ENCODE measurements around the gene ADAMTS12. TPM values are rescaled to one million over a fixed set of nuclear protein-coding genes. Genes with fewer than 3 reads are reported as not detected.

ADAMTS12 gene
- total RNA-seq, 3 donors from 2014 or later, result 0.69 to 2.9 (median 0.72) TPM

DNA sequence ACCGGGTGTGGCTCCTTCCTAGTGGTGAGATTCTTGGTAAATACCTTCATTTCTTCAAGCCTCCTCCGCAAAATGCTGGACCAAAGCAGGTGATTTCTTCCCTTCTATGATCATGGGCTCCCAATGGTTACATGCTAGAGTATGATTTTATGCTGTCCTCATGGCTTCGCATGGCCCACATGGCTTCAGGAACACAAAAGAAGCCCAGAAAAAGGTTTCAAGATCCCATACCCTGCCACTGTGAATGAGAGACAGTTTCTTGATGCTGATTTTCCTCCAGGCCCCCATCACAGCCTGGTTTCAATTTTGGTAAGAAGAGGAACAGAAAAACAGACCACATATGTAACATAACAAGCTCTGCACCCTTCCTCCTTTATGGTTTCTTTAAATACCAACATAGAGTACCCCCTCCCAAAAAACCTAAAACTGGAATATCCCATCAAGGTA, 42.0 kb upstream of the ADAMTS12 start:
- intact Hi-C loops (cut with DNase I, micrococcal nuclease), result loop anchor here in 1 of 2 donors (10.0 kb wide), 1 partner anchor 499 kb away; no protein-coding TSS in a partner anchor
- no peak for DNase-seq
- Histone ChIP-seq H3K36me3 (ENCODE audit: low read depth) (no peaks in the 10 kb centered on the region), H3K4me3 (no peak overlapping the region), H3K4me1 (ENCODE audit: low read depth) (no peaks in the 10 kb centered on the region), H3K9me3 (no peaks in the 10 kb centered on the region)
- TF ChIP-seq, protein P1, sequence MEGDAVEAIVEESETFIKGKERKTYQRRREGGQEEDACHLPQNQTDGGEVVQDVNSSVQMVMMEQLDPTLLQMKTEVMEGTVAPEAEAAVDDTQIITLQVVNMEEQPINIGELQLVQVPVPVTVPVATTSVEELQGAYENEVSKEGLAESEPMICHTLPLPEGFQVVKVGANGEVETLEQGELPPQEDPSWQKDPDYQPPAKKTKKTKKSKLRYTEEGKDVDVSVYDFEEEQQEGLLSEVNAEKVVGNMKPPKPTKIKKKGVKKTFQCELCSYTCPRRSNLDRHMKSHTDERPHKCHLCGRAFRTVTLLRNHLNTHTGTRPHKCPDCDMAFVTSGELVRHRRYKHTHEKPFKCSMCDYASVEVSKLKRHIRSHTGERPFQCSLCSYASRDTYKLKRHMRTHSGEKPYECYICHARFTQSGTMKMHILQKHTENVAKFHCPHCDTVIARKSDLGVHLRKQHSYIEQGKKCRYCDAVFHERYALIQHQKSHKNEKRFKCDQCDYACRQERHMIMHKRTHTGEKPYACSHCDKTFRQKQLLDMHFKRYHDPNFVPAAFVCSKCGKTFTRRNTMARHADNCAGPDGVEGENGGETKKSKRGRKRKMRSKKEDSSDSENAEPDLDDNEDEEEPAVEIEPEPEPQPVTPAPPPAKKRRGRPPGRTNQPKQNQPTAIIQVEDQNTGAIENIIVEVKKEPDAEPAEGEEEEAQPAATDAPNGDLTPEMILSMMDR (IDR thresholded peaks at IDR 0.05), result no peak
- no peak for ATAC-seq

DNA sequence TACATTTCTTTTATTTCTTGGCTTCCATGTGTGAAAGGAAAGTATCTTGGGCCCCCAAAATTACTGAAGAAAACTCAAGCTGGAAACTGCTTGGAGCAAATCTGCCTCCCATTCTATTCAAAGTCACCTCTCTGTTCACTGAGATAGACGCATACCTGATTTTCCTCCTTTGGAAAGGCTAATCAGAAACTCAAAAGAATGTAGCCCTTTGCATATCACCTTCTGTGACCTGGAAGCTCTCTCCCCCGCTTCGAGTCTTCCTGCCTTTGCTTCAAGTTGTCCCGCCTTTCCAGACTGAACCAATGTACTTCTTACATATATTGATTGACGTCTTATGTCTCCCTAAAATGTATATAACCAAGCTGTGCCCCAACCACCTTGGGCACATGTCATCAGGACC, 39.3 kb upstream of the ADAMTS12 start:
- TF ChIP-seq, protein P1 (IDR thresholded peaks at IDR 0.05), result no peak
- Histone ChIP-seq H3K36me3 (ENCODE audit: low read depth) (no peaks in the 10 kb centered on the region), H3K9me3 (no peaks in the 10 kb centered on the region), H3K4me3 (no peak overlapping the region), H3K4me1 (ENCODE audit: low read depth) (no peaks in the 10 kb centered on the region)
- ATAC-seq, result no peak
- intact Hi-C loops (cut with DNase I, micrococcal nuclease), result loop anchor here in 1 of 2 donors (10.0 kb wide), 1 partner anchor 496 kb away; no protein-coding TSS in a partner anchor
- no peak for DNase-seq

DNA sequence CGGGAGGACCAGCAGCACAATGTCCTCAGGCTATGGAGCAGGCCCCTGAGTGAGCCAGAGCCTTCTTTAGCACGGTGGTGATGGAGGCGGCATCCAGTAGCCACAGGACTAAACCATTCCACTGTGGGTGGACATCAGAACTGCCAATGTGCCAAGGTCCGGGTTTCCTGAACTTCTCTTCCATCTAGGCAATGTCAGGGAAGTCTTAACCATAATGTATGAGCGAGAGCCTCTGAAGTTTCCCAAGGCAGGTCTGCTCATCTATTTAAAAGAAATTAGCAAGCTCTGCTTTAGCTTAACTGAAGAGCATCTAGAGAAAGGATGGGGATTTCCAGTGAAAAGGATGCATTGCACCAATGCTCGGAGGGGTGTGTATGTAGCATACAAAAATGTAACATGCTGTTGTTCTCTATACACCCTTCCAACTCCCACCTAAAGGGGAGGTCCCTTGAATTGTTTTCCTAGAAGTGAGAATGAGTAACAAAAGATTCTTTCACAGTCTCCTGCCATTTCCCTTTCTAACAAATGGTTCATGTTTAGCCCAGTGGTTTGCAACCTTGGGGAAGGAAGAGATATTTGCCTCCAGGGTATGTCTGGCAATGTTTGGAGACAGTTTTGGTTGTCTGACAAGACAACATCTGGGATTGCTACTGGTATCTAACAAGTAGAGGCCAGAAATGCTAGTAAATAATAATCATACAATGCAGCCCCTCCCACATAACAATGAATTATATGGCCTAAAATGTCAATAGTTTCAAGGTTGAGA, 38.3 kb upstream of the ADAMTS12 start:
- H3K4me1 ChIP-seq (ENCODE audit: low read depth), result no peaks in the 10 kb centered on the region
- TF ChIP-seq, protein P1 (IDR thresholded peaks at IDR 0.05), result no peak
- intact Hi-C loops (cut with DNase I, micrococcal nuclease), result loop anchor here in 1 of 2 donors (10.0 kb wide), 1 partner anchor 495 kb away; no protein-coding TSS in a partner anchor
- no peaks in the 10 kb centered on the region for H3K36me3 ChIP-seq (ENCODE audit: low read depth)
- no peaks in the 10 kb centered on the region for H3K9me3 ChIP-seq
- no peak for DNase-seq
- no peak overlapping the region for H3K4me3 ChIP-seq
- ATAC-seq, result no peak

DNA sequence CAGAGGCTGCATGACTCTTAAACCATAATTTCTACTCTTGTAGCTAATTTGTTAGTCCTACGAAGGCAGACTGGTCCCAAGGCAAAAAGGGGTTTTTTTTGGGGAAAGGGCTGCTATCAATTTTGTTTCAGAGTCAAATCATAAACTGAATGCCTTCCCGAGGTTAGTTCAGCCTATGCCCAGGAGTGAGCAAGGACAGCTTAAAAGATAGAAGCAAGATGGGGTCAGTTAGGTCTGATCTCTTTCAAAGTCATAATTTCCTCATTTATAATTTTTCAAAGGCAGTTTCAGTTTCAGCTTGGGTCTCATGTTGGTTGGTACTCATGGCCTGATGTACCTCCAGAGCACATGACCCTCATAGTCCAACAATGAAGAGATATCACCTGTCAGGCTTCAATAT, 36.5 kb upstream of the ADAMTS12 start:
- Histone ChIP-seq H3K9me3 (no peaks in the 10 kb centered on the region), H3K4me3 (no peak overlapping the region), H3K4me1 (ENCODE audit: low read depth) (no peaks in the 10 kb centered on the region), H3K36me3 (ENCODE audit: low read depth) (no peaks in the 10 kb centered on the region)
- DNase-seq (no peak), ATAC-seq (no peak)
- TF ChIP-seq, protein P1 (IDR thresholded peaks at IDR 0.05), result no peak
- intact Hi-C loops (cut with DNase I, micrococcal nuclease), result no loop called here

DNA sequence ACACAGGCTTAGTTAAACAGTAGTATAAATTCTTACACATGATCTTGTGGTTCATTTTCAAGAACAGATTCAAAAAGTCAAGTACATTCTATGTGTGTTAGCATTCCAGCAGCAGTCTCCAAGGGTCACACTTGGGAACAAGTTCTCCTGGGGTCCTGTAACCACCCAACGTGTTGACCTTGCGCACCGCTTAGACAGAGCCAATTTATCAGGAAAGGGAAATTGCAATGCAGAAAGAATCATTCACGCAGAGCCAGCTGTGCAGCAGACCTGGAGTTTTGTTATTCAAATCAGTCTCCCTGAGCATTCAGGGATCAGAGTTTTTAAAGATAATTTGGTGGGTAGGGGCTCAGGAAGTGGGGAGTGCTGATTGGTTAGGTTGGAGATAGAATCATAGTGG, 35.9 kb upstream of the ADAMTS12 start:
- Histone ChIP-seq H3K4me3 (no peak overlapping the region), H3K4me1 (ENCODE audit: low read depth) (no peaks in the 10 kb centered on the region), H3K36me3 (ENCODE audit: low read depth) (no peaks in the 10 kb centered on the region), H3K9me3 (no peaks in the 10 kb centered on the region)
- ATAC-seq, result no peak
- no peak for DNase-seq
- TF ChIP-seq, protein P1 (IDR thresholded peaks at IDR 0.05), result no peak
- intact Hi-C loops (cut with DNase I, micrococcal nuclease), result no loop called here
